AG20443 (cell line): ENCODE measurements around the gene SIT1.
"Not testable (repeated sequence)": the region's sequence is repeated elsewhere in the genome, so short reads cannot be mapped to it uniquely, and the experiment has no call there.

Experiments used
- DNase-seq: peaks from one replicate; pipeline ENCODE4 v3.0.0; 2012; ENCODE audit warnings: low spot score, mixed read lengths

Gene SIT1

DNA sequence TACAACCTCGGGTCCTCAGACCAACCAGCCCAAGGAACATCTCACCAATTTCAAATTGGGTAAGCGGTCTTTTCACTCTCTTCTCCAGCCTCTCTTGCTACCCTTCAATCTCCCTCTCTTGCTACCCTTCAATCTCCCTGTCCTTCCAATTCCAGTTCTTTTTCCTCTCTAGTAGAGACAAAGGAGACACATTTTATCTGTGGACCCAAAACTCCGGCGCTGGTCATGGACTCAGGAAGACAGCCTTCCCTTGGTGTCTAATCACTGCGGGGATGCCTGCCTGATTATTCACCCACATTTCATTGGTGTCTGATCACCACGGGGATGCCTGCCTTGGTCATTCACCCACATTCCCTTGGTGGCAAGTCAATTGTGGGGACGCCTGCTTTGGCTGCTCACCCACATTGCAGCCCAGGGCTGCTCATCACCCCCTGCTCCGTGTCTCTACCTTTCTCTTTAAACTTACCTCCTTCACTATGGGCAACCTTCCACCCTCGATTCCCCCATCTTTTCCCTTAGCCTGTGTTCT lies 13.2 kb downstream of the SIT1 start:
- not testable (repeated sequence) for DNase-seq

DNA sequence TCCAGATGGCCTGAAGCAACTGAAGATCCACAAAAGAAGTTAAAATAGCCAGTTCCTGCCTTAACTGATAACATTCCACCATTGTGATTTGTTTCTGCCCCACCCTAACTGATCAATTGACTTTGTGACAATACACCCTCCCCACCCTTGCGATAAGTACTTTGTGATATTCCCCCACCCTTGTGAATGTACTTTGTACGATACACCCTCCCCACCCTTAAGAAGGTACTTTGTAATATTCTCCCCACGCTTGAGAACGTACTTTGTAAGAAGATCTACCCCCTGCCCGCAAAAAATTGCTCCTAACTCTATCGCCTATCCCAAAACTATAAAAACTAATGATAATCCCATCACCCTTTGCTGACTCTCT lies 13.9 kb downstream of the SIT1 start:
- DNase-seq: not testable (repeated sequence)

DNA sequence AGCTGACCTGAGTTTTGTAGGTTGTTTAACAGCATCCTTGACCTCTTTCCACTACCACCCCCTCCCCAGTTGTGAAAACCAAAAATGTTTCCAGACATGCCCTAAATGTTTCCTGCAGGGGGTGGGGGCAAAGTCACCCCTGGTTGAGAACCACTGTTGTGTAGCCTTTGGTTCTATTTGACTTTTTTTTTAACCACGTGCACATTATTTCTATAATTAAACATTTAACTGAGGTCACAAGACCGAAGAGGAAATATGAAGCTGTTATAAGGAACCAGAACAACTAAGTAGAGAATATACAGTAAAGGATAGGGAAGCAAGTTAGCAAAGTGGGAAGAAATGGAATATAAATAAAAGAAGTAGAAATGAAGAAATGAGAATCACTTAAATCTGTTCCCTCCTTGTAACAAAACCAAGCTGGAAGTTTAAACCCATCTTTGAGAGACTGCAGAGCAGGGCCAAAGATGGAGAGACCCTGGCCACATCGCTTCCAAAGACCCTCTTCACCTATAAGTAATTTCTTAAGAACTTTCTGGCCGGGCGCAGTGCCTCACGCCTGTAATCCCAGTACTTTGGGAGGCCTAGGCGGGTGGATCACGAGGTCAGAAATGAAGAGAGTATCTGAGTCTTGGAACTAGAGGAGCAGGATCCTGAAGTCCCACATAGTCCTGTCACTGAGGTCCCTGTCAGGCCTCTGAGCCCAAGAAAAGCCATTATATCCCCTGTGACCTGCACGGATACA lies 14.4 kb downstream of the SIT1 start:
- no peak for DNase-seq

- DNase-seq: no peak
Observed at GRCh38 chr9:35635730-35636129, 15.0 kb downstream of the SIT1 start.

GRCh38 chr9:35629597-35629996 lies 21.1 kb downstream of the SIT1 start:
- DNase-seq: no peak

DNA sequence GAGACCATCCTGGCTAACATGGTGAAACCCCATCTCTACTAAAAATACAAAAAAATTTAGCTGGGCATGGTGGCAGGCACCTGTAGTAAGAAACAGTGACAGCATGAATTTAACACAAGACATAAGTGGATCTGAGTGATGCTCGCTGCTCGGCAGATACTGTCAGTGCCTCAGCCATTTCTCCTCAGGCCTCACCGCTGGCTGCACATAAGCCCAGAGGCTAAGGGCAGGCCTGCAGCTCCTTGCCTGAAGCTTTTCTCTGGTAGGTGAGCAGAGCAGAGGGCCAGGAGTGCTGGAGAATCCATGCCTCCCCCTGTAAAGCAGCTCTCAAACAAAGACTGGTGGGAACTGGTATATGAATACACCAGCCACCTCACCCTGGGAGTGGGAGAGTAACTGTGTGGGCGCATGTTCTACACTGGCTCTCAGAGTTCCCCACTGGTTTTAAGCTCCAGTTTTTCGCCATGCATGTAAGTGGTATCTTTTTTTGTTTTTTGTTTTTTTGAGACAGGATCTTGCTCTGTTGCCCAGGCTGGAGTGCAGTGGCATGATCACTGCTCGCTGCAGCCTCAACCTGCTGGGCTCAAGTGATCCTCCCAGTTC lies 22.2 kb downstream of the SIT1 start:
- no peak for DNase-seq

- peak; percentile 2 for DNase-seq
Observed at GRCh38 chr9:35627575-35627974, 23.2 kb downstream of the SIT1 start.

GRCh38 chr9:35619800-35620158 lies 31.0 kb downstream of the SIT1 start:
- DNase-seq: no peak

DNA sequence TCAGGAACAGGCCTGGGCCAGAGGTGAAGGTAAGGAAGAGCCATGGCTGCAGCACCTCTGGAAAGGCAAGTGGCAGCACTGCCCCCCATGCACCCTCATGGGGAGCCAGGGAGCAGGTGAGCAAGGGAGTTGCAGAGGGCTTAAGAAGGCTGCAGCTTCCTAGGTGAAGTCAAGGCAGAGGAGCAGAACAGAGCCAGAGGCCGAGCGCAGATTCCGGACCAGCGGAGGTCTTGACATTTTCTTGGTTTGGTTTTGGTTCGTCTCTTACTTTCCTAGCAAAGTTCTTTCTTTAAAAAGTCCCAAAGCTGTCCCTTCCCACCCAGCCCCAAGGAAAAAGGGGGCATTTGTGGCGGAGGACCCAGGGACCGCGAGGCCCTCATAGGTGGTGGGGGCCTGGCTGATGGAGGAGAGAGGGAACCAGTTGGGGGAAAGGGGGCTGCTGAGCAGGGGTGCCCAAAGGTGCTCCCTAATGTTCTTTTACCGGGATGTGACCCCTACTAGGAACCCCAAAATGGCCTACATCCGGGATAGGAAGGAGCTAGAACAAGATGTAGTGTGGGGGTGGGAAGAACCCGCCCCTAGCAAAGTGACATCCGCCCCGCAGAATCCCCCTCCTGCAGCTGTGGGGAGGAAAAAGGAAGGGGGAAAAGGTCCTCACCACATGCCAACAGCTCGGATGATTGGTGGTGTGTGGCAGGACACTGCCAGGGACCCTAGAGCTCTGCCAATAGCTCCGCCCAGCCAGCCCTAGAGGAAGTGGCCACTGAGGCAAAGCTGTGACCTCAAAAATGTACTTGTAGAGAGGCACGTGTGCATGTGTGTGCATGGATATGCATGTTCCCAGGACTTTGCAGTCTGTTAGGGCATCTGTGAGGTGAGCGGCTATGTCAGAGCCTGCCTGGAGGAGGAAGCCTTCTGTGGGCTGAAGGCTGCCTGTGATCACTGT lies 31.6 kb downstream of the SIT1 start:
- DNase-seq: no peak

GRCh38 chr9:35618325-35618727 lies 32.4 kb downstream of the SIT1 start, which contains the start of gene CD72:
Gene CD72, minus strand, starts transcription at chr9:35618413. Its CDS starts 110 bp downstream, at chr9:35618303.
- no peak for DNase-seq

DNA sequence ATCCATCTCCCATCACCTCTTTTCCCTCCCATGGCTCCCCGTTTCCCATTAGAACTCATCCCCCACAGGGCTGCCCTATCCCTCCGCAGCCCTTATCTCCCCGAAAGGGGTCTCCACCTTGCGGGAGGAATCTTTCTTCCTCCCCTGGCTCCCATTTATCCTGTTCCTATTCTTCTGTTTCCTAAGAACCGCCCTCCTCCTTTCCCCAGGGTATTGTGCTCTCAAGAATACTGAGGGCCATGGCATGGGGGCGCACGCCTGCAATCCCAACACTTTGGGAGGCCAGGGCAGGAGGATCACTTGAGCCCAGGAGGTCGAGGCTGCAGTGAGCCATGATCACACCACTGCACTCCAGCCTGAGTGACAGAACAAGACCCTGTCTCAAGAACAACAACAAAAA lies 33.2 kb downstream of the SIT1 start:
- no peak for DNase-seq

DNA sequence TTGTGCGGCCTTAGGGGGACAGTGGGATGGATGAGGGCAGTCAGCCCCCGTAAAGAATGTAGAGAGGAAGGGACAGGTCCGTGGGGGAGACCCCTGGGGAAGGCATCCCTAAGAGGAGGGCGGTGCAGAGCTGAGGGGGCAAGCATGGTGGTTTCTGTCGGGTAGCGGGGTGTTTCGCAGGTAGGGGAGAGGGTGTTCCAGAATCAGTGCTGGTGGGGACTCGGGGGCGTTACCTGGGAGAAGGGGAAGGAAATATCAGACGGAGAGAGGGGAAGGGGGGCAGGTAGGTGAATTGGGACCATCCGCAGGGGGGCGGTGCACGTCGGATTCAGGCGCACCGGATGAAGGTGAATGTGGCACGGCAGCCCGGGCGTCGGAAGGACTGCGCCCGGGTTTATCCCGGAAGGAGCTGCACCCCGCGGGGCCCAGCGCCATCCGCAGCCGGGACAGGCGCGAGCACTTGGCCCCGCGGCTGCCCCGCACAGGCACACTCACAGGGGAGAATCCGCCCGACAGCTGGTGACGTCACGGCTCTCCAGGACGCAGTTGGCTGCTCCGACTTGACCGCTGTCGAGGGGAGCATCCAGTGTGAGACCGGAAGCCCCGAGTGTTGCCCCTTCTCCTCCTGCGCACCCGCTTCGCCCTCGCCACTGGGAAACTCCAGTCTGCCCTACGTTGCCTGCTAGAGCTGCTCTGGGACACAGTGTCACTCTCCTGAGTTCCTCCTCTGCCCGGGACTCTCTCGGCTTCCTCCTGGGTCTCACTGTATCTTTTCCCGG lies 33.9 kb downstream of the SIT1 start:
- peak; percentile 86 for DNase-seq

GRCh38 chr9:35615981-35616680 lies 34.6 kb downstream of the SIT1 start:
- DNase-seq: no peak

- no peak for DNase-seq
Observed at GRCh38 chr9:35612843-35613242, 37.9 kb downstream of the SIT1 start.

- DNase-seq: not testable (repeated sequence)
Observed at GRCh38 chr9:35612066-35612465, 38.7 kb downstream of the SIT1 start.

- peak; percentile 75 for DNase-seq
Observed at GRCh38 chr9:35611230-35611797, 39.4 kb downstream of the SIT1 start.

DNA sequence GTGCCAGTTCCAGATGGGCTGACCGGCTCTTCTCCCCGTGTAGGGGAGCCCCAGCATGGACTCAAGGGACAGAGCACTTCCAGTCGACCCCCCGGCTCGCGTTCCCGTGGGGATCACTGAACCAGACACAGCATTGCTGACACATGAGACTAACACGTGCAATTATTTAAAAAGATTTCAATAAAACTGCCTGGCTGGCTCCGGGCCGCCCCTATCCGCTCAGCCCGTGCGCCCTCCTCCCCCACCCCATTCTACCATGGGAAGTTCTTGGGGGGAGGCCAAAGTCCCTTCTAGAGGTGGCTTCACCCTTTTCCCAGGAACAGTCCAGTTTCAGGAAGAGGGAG lies 40.9 kb downstream of the SIT1 start:
- no peak for DNase-seq

DNA sequence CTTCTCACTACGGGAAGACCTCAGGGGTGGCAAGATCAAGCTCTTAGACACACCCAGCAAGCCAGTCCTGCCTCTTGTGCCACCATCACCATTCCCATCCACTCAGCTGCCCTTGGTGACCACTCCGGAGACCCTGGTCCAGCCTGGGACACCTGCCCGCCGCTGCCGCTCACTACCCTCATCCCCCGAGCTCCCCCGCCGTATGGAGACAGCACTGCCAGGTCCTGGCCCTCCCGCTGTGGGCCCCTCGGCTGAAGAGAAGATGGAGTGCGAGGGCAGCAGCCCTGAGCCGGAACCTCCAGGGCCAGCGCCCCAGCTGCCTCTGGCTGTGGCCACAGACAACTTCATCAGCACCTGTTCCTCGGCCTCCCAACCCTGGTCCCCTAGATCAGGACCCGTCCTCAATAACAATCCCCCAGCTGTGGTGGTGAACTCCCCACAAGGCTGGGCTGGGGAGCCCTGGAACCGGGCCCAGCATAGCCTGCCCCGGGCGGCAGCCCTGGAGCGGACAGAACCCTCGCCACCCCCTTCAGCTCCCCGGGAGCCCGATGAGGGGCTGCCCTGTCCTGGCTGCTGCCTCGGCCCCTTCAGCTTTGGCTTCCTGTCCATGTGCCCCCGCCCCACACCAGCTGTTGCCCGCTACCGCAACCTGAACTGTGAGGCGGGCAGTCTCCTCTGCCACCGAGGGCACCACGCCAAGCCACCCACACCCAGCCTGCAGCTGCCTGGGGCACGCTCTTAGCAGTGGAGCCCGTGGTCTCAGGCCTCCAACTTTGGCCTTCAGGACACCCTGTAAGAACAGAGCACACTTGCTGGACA lies 41.5 kb downstream of the SIT1 start:
- DNase-seq: no peak

GRCh38 chr9:35608221-35608620 lies 42.5 kb downstream of the SIT1 start:
- DNase-seq: no peak

- DNase-seq: no peak
Observed at GRCh38 chr9:35606726-35607125, 44.0 kb downstream of the SIT1 start.
